ENCODE results near the gene ANKRD24.
A peak's percentile ranks its signal among the peaks of the same experiment; 100 is the strongest.
"Not testable (repeated sequence)": the region's sequence is repeated elsewhere in the genome, so short reads cannot be mapped to it uniquely, and the experiment has no call there.

ANKRD24 gene

GRCh38 chr19:4183967-4184717 is 1.7 kb downstream of the ANKRD24 start:
- no peak for FAIRE-seq
- TF ChIP-seq POLR2AphosphoS5 (IDR thresholded peaks at IDR 0.05; ENCODE audit: low read depth, low read length) (no peak), POU2F2 (IDR thresholded peaks at IDR 0.05; ENCODE audit: low read depth, low read length) (no peak)

GRCh38 chr19:4184718-4185352 is 2.3 kb downstream of the ANKRD24 start:
- no peak for TF ChIP-seq PAX5 (IDR thresholded peaks at IDR 0.05; ENCODE audit: insufficient read depth, low read length, severe bottlenecking)
- TF ChIP-seq TAF1 (IDR thresholded peaks at IDR 0.05; ENCODE audit: low read depth, low read length), result no peak
- TF ChIP-seq SPI1 (IDR thresholded peaks at IDR 0.05; ENCODE audit: low read depth, low read length), result no peak
- TF ChIP-seq POLR2AphosphoS5 (IDR thresholded peaks at IDR 0.05; ENCODE audit: low read depth, low read length), result no peak
- TF ChIP-seq POU2F2 (IDR thresholded peaks at IDR 0.05; ENCODE audit: low read depth, low read length), result no peak
- no peak for TF ChIP-seq POLR2A (IDR thresholded peaks at IDR 0.05; ENCODE audit: low read depth, low read length)
- FAIRE-seq, result no peak
- no peak for DNase-seq (ENCODE audit: insufficient read length, low spot score)

More at GRCh38 chr19:4183967-4184717, 1.7 kb downstream of the ANKRD24 start:
- DNase-seq (ENCODE audit: insufficient read length, low spot score), result no peak

GRCh38 chr19:4185413-4186086 is 3.1 kb downstream of the ANKRD24 start:
- no peak for DNase-seq (ENCODE audit: insufficient read length, low spot score)
- FAIRE-seq, result peak; percentile 61
- TF ChIP-seq PAX5 (IDR thresholded peaks at IDR 0.05; ENCODE audit: insufficient read depth, low read length, severe bottlenecking) (peak; percentile 20), POLR2A (IDR thresholded peaks at IDR 0.05; ENCODE audit: low read depth, low read length) (no peak), POU2F2 (IDR thresholded peaks at IDR 0.05; ENCODE audit: low read depth, low read length) (no peak)

GRCh38 chr19:4186087-4186993 is 3.9 kb downstream of the ANKRD24 start:
- TF ChIP-seq POLR2AphosphoS5 (IDR thresholded peaks at IDR 0.05; ENCODE audit: low read depth, low read length), result no peak
- no peak for TF ChIP-seq TAF1 (IDR thresholded peaks at IDR 0.05; ENCODE audit: low read depth, low read length)
- no peak for TF ChIP-seq SPI1 (IDR thresholded peaks at IDR 0.05; ENCODE audit: low read depth, low read length)
- TF ChIP-seq PAX5 (IDR thresholded peaks at IDR 0.05; ENCODE audit: insufficient read depth, low read length, severe bottlenecking), result no peak
- TF ChIP-seq POLR2A (IDR thresholded peaks at IDR 0.05; ENCODE audit: low read depth, low read length), result no peak
- TF ChIP-seq POU2F2 (IDR thresholded peaks at IDR 0.05; ENCODE audit: low read depth, low read length), result 0 out of 2 replicates have a peak, but pooled peaks have one; percentile 22
- peak; percentile 82 for DNase-seq (ENCODE audit: insufficient read length, low spot score)
- FAIRE-seq, result peak; percentile 88

- FAIRE-seq, result no peak
- no peak for DNase-seq (ENCODE audit: insufficient read length, low spot score)
- TF ChIP-seq POU2F2 (IDR thresholded peaks at IDR 0.05; ENCODE audit: low read depth, low read length), result no peak
- no peak for TF ChIP-seq SPI1 (IDR thresholded peaks at IDR 0.05; ENCODE audit: low read depth, low read length)
- TF ChIP-seq POLR2A (IDR thresholded peaks at IDR 0.05; ENCODE audit: low read depth, low read length), result no peak
- no peak for TF ChIP-seq POLR2AphosphoS5 (IDR thresholded peaks at IDR 0.05; ENCODE audit: low read depth, low read length)
- TF ChIP-seq TAF1 (IDR thresholded peaks at IDR 0.05; ENCODE audit: low read depth, low read length), result no peak
- TF ChIP-seq PAX5 (IDR thresholded peaks at IDR 0.05; ENCODE audit: insufficient read depth, low read length, severe bottlenecking), result no peak
These were observed 5.0 kb downstream of the ANKRD24 start for GRCh38 chr19:4187313-4188122.

GRCh38 chr19:4189641-4190040 is 7.2 kb downstream of the ANKRD24 start:
- no peak for TF ChIP-seq PAX5 (IDR thresholded peaks at IDR 0.05; ENCODE audit: insufficient read depth, low read length, severe bottlenecking)
- no peak for TF ChIP-seq TAF1 (IDR thresholded peaks at IDR 0.05; ENCODE audit: low read depth, low read length)
- no peak for TF ChIP-seq POLR2AphosphoS5 (IDR thresholded peaks at IDR 0.05; ENCODE audit: low read depth, low read length)
- TF ChIP-seq POLR2A (IDR thresholded peaks at IDR 0.05; ENCODE audit: low read depth, low read length), result no peak
- no peak for TF ChIP-seq SPI1 (IDR thresholded peaks at IDR 0.05; ENCODE audit: low read depth, low read length)
- no peak for TF ChIP-seq POU2F2 (IDR thresholded peaks at IDR 0.05; ENCODE audit: low read depth, low read length)
- DNase-seq (ENCODE audit: insufficient read length, low spot score) (no peak), FAIRE-seq (no peak)

GRCh38 chr19:4192537-4192936 is 10.0 kb downstream of the ANKRD24 start:
- FAIRE-seq; DNase-seq (ENCODE audit: insufficient read length, low spot score): not testable (repeated sequence)

- FAIRE-seq (no peak), DNase-seq (ENCODE audit: insufficient read length, low spot score) (no peak)
- TF ChIP-seq POU2F2 (IDR thresholded peaks at IDR 0.05; ENCODE audit: low read depth, low read length) (no peak), PAX5 (IDR thresholded peaks at IDR 0.05; ENCODE audit: insufficient read depth, low read length, severe bottlenecking) (no peak), SPI1 (IDR thresholded peaks at IDR 0.05; ENCODE audit: low read depth, low read length) (no peak), POLR2AphosphoS5 (IDR thresholded peaks at IDR 0.05; ENCODE audit: low read depth, low read length) (no peak), POLR2A (IDR thresholded peaks at IDR 0.05; ENCODE audit: low read depth, low read length) (no peak), TAF1 (IDR thresholded peaks at IDR 0.05; ENCODE audit: low read depth, low read length) (no peak)
These were observed 11.9 kb downstream of the ANKRD24 start for GRCh38 chr19:4194353-4194752.
